LNCaP clone FGC (cell line): Measurements from ENCODE around the gene CYSRT1.

Experiments used
- DNase-seq: peaks from one replicate; pipeline ENCODE4 v3.0.0-alpha.2; 2011; ENCODE audit warnings: low read depth
- H3K4me3 ChIP-seq: 2 replicates; pipeline ENCODE4 v1.5.1; 2011; ENCODE audit warnings: mild to moderate bottlenecking, low read depth, low read length, control low read depth
- TF ChIP-seq, protein P1 (sequence below): IDR thresholded peaks from 2 replicates; pipeline ENCODE4 v1.5.1; 2012; ENCODE audit warnings: mild to moderate bottlenecking; ENCODE audit not compliant: control insufficient read depth, insufficient read depth; ENCODE audit errors: extremely low read depth

CYSRT1 gene, protein sequence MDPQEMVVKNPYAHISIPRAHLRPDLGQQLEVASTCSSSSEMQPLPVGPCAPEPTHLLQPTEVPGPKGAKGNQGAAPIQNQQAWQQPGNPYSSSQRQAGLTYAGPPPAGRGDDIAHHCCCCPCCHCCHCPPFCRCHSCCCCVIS

DNA sequence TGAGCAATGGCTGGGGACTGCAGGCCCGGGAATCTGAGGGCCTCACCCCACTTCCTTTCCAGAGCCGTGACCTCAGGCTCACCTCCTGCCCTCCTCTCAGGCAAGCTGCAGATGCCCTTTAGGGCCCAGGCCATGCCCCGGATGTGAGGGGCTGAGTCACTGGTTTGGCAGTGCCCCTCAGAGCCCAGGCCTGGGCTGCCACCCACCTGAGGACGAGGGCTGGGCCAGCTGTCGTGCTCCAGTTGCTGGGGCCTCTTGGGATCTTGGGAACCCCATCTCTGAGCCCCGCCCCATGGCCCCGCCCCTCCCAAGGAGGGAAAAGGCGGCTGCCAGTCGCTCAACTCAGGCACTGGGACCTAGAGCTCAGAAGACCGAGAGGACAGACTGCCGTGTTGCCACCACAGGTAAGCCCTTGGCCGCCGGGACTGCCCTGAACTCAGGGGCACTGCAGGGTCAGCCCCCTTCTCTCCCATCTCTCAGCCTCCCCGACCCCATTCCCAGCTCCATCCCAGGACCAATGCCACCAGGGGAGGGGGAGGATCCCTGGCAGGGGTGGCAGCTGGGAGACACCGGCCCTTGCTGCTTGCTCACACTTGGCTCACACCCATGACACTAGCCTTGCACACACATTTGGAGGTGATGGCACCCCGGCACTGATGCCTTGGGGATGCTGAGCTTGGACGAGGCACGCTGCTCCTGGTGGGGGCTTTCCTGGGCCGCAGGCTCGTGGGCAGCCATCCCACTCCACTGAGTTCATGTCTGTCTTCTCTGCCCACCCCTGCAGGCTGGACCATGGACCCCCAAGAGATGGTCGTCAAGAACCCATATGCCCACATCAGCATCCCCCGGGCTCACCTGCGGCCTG lies at the start of gene CYSRT1:
CYSRT1 (plus strand) TSS at position 345 of the 865 bp plus-strand sequence; CDS start at position 793, 448 bp downstream.
- no peak for DNase-seq
- TF ChIP-seq, protein P1, sequence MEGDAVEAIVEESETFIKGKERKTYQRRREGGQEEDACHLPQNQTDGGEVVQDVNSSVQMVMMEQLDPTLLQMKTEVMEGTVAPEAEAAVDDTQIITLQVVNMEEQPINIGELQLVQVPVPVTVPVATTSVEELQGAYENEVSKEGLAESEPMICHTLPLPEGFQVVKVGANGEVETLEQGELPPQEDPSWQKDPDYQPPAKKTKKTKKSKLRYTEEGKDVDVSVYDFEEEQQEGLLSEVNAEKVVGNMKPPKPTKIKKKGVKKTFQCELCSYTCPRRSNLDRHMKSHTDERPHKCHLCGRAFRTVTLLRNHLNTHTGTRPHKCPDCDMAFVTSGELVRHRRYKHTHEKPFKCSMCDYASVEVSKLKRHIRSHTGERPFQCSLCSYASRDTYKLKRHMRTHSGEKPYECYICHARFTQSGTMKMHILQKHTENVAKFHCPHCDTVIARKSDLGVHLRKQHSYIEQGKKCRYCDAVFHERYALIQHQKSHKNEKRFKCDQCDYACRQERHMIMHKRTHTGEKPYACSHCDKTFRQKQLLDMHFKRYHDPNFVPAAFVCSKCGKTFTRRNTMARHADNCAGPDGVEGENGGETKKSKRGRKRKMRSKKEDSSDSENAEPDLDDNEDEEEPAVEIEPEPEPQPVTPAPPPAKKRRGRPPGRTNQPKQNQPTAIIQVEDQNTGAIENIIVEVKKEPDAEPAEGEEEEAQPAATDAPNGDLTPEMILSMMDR: no peak
- peak within 1 kb of the TSS; percentile 58 for H3K4me3 ChIP-seq

DNA sequence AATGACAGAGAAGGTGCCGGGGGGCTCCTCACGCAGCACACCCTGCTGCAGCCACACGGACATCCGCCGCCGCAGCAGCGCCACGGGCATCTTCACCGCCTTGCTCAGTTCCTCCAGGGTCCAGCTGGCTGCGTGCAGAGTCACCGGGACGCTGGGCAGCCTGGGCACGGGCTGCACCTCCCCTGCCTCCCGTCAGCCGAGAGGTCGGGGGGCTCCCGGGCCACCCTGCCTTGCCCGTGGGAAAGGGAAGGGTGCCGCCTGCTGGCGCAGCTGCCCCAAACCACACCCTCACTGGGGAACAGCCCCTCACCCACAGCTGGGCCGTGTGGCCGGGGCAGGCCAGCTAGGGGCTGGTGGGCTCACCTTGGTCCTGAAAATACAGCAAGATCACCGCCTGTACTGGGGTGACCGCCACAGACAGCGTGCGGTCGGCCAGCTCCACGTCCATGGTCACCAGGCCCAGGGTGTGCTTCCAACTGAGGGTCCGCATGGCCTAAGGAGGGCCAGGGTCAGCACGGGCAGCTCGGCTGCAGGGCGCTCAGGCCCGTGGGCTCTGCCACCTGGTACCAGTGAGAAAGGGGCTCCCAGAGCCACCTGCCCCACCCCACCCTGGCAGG lies 49.5 kb upstream of the CYSRT1 start:
- H3K4me3 ChIP-seq: no peak overlapping the region
- no peak for DNase-seq
- TF ChIP-seq, protein P1: no peak

DNA sequence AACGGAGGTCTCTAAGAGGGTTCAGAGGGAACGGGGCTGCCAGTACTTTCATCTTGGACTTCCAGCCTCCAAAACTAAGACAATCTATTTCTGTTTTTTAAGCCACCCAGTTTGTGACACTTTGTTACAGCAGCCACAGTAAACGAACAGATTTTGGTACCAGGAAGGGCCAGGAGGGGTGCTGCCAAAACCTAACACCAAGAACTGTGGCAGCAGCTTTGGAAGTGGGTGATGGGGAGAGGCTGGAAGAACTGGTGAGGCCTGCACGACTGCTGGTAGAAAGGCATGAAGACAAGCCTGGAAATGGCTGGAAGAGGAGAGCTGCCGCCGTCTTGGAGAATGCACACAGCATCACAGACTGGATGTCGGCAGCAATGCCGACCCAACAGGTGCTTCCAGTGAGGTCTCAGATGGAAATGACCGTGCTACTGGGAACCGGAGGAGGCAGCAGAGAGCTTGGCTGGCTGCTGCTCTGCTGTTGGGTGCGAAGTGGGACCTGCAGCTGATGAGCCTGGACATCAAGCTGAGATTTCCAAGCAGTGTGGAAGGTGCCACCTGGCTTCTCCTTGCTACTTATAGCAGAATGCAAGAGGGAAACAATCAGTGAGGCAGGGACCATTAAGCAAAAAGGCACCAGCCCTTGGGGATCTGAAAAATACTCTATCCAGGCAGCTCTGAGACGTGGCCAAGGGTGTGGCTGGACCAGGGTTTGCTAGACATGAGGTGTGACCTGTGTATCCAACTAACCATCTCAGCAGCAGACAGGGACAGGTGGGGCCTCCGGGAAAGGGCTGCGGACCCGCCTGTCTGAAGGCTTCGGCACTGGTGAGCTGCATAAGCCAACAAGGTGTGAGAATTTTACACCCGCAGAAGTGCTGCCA lies 48.4 kb upstream of the CYSRT1 start:
- no peak for DNase-seq
- H3K4me3 ChIP-seq: no peak overlapping the region
- TF ChIP-seq, protein P1: peak; percentile 76

DNA sequence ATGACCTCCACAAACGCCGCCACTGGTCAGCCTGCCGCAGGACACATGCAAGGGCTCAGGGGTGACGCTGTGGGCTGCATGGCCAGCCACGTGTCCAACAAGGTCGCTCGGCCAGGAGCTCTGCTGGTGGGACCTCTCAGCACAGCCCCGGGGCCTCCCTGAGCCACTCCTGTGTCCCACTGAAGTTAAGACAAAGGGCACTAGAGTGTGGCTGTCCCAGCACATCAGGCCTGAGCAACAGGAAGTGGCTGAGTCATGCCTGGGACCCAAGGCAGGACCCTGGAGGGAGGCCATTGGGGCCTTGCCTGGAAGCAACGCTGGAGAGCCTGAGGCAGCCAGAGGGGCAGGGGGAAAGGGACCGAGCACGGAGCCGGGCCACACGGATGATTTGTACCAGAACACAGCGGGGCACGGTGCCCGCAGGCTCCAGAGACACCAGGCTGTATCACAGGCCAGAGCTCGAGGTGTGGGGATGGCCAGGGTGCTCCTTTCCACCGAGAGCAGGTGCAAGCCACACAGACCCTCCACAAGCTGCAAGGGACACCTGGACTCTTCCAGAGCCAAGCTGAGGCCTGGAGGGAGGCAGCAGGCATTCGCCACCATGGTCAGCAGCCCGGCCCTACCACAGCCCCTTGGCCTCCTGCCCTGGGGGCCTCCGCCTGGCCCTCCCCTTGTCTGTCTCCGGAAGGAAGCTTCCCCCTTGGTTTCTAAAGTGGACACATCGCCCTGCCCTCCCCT lies 46.6 kb upstream of the CYSRT1 start:
- no peak overlapping the region for H3K4me3 ChIP-seq
- TF ChIP-seq, protein P1: no peak

DNA sequence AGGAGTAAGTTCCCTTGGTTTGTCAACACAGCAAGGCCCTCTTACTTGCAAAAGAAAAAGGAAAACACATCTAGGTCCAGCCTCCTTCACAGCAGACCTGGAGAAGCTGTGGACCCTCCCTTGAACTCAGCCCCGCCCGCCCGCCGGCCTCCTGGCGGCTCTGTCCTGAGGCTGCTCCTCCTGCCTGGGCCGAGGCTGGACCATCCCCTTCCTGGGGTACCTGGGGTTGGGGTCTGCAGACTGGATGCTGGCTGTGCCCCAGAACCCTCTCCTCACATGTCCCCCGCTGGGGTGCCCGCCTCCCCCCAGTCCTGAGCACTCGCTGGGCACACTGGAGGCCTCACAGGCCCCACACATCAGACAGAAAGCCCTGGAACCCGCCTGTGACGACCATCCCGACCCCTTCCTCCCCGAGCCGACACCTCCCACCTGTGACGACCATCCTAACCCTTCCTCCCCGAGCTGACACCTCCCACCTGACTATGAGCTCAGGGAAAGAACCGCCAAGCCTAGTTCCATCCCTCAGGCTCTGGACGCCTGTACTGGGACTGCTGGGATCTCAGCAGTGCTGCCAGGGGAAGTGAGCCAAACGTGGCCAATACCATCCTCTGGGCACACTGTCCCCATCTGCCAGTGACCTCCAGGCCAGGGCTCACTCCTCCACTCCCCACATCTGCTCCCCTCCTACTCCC lies 45.9 kb upstream of the CYSRT1 start:
- TF ChIP-seq, protein P1: no peak
- no peak for DNase-seq
- no peak overlapping the region for H3K4me3 ChIP-seq

More for the DNA sequence above, 46.6 kb upstream of the CYSRT1 start:
- DNase-seq: no peak
